NB4 (cell line): Measurements from ENCODE around the gene SHOX.

Experiments used
- DNase-seq: peaks from one replicate; pipeline ENCODE4 v3.0.0; 2010; ENCODE audit warnings: low read depth
- H3K4me3 ChIP-seq: one replicate; pipeline ENCODE4 v1.5.1; 2011; ENCODE audit warnings: mild to moderate bottlenecking, low read depth, low read length, moderate library complexity
- CTCF ChIP-seq: IDR thresholded peaks from one replicate; pipeline ENCODE4 v1.5.1; 2012; ENCODE audit warnings: low read depth, low read length
- MAX ChIP-seq: IDR thresholded peaks from 2 replicates; pipeline ENCODE4 v1.6.1; 2011; ENCODE audit warnings: low read depth, low read length
- MYC ChIP-seq: IDR thresholded peaks from 2 replicates; pipeline ENCODE4 v1.6.1; 2011; ENCODE audit warnings: low read depth, low read length
- POLR2A ChIP-seq: IDR thresholded peaks from 2 replicates; pipeline ENCODE4 v1.6.1; 2011; ENCODE audit warnings: mild to moderate bottlenecking; ENCODE audit not compliant: insufficient read length; ENCODE audit errors: extremely low read depth

Gene SHOX

GRCh38 chrX:632366-633042, 1.9 kb downstream of the SHOX start:
- H3K4me3 ChIP-seq, result no peak overlapping the region
- no peak for DNase-seq
- TF ChIP-seq CTCF, result no peak
- no peak for TF ChIP-seq POLR2A
- TF ChIP-seq MYC, result no peak
- no peak for TF ChIP-seq MAX

- DNase-seq, result no peak
- TF ChIP-seq CTCF (no peak), MAX (no peak), POLR2A (no peak), MYC (no peak)
- H3K4me3 ChIP-seq, result no peak overlapping the region
Measured at GRCh38 chrX:633043-633984, 2.7 kb downstream of the SHOX start.

- H3K4me3 ChIP-seq, result no peak overlapping the region
- TF ChIP-seq POLR2A (no peak), MYC (no peak), CTCF (no peak), MAX (no peak)
- DNase-seq, result no peak
Measured at GRCh38 chrX:633985-634958, 3.7 kb downstream of the SHOX start.

GRCh38 chrX:635428-636090, 5.0 kb downstream of the SHOX start:
- H3K4me3 ChIP-seq, result no peak overlapping the region
- TF ChIP-seq MYC (no peak), CTCF (no peak)
- DNase-seq, result no peak

- TF ChIP-seq POLR2A, result no peak
- TF ChIP-seq MYC, result no peak
- TF ChIP-seq MAX, result no peak
- TF ChIP-seq CTCF, result no peak
- no peak for DNase-seq
- H3K4me3 ChIP-seq, result no peak overlapping the region
Measured at GRCh38 chrX:636981-637659, 6.5 kb downstream of the SHOX start.
